Adrenal gland (tissue), 12 donors: ENCODE measurements around the gene ADGRL2. TPM values are rescaled to one million over a fixed set of nuclear protein-coding genes. Genes with fewer than 3 reads are reported as not detected.

Source experiments
- DNase-seq, 7 donors: peaks; one replicate each; pipeline ENCODE4 v3.0.0-alpha.2; 2019 to 2020
- H3K27ac ChIP-seq, 5 donors: fragments of 200-600 bp; sonication (generic) in 4 of 5; 1 replicate in 3 of 5; 2 replicates in 2 of 5; pipeline versions ENCODE4 v1.5.1 to v1.8.0; 2016 to 2020; ENCODE audit warnings: mild to moderate bottlenecking in 1 of 5
- H3K27me3 ChIP-seq: fragments of 200-600 bp; 2 replicates; pipeline ENCODE4 v1.8.0; 2021
- H3K36me3 ChIP-seq, 2 donors: fragments of 200-600 bp; replicated peaks in 1 of 2; 1 replicate in 1 of 2; 2 replicates in 1 of 2; pipeline versions ENCODE4 v1.5.1 to v1.8.0; 2018 to 2022
- H3K4me1 ChIP-seq, 2 donors: fragments of 200-600 bp; replicated peaks in 1 of 2; 1 replicate in 1 of 2; 2 replicates in 1 of 2; pipeline versions ENCODE4 v1.5.1 to v1.8.0; 2018 to 2021
- H3K4me3 ChIP-seq, 4 donors: fragments of 200-600 bp; sonication (generic) in 3 of 4; one replicate each; pipeline ENCODE4 v1.5.1; 2016 to 2018
- H3K9me3 ChIP-seq, 3 donors: fragments of 200-600 bp; sonication (generic) in 1 of 3; replicated peaks in 1 of 3; 1 replicate in 2 of 3; 2 replicates in 1 of 3; pipeline versions ENCODE4 v1.5.1 to v1.8.0; 2016 to 2021
- POLR2A ChIP-seq, 2 donors: fragments of 450-650 bp; IDR thresholded peaks; one replicate each; pipeline ENCODE4 v1.6.1; 2017; ENCODE audit warnings: antibody characterized with exemption in 2 of 2, mild to moderate bottlenecking in 2 of 2, moderate library complexity in 1 of 2
- WGBS, 4 donors: extraction: QIAGEN DNeasy Blood & Tissue Kit in 2 of 4; methylation state at CpG; one replicate each; pipeline versions ENCODE4 v1.1.5 to v1.1.7; 2013 to 2017; 5-methylcytosine and 5-hydroxymethylcytosine counted together
- intact Hi-C, 2 donors: fragments of 100-400 bp; cut with DNase I; formaldehyde crosslinking; loops; one replicate each; pipeline versions ENCODE4 v1.14.1 to v1.15.0; 2022 to 2023
- polyA plus RNA-seq, 3 donors: library from polyadenylated mRNA; stranded (reverse); fragments of 200-250 nt in 2 of 3; fragments of 350-450 nt in 1 of 3; fragmentation: Illumina TruSeq in 1 of 3; extraction: RNeasy Lipid Tissue Mini Kit (QIAGEN cat#74804) in 1 of 3; gene quantifications; one replicate each; pipeline ENCODE4 v1.2.3, GENCODE V29; 2013 to 2014
- total RNA-seq, 9 donors: library from RNA; depleted of rRNA in 4 of 9; stranded (reverse); fragments of >200 nt in 4 of 9; fragments of 120-200 nt in 1 of 9; fragmentation: NEBNext Ultra II Directional in 1 of 9; extraction: Animal tissue kit (Norgen Biotek cat#: 25700) in 1 of 9; gene quantifications; one replicate each; pipeline versions ENCODE4 v1.1.0 to v1.2.4, GENCODE V29; 2013 to 2023
- TF ChIP-seq, protein P1 (sequence below), 6 experiments: fragments of 450-650 bp in 4 of 6; fragments of 200-600 bp in 2 of 6; sonication (generic) in 1 of 6; IDR thresholded peaks; 1 replicate in 5 of 6; 2 replicates in 1 of 6; pipeline versions ENCODE4 v1.5.1 to v1.8.0; 2016 to 2021; ENCODE audit warnings: antibody characterized with exemption in 6 of 6, mild to moderate bottlenecking in 2 of 6, moderate library complexity in 1 of 6
- donor health status: healthy with polysubstance abuse.
- donor health status: Bipolar disorder and iron deficiency.
- donor health status: DM: yes; HTN: yes; CAD: no.
- donor health status: DM: no; HTN: no; CAD: no.
- donor health status: DM: no; HTN: no; CAD: no.
- donor health status: DM: yes; HTN: yes; CAD: no.

Gene ADGRL2
- total and polyA plus RNA-seq, 12 donors = 24.2 to 170 (median 58.9) TPM

DNA sequence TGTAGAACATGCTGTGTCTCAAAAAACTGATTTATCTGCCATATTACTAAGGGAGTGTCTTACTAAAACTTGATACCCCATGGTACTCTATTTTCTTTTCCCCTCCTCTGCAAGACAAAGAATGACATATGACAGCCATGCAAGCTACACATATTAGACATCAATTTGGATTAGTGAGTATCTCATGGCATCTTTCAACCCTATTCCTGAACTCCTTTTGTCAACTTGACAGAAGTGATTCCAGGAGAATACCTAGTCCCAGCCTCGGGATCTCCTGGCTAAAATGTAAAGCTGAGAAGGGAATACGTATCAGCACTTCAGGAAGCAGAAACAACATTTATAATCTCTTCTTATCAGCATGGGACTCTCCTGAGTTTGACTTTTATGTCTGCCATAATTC lies 43.7 kb downstream of the ADGRL2 start:
- Histone ChIP-seq H3K4me1 (peaks cover 0 to 5% of the 10 kb centered on the region in 2 donors), H3K4me3 (no peak overlapping the region), H3K36me3 (no peaks in the 10 kb centered on the region), H3K27me3 (no peaks in the 10 kb centered on the region), H3K9me3 (no peaks in the 10 kb centered on the region), H3K27ac (no peak overlapping the region)
- WGBS, 4 donors = 74 to 87% (median 84%) methylated on average over 2 of the region's 2 CpGs
- no peak for DNase-seq
- TF ChIP-seq, protein P1, sequence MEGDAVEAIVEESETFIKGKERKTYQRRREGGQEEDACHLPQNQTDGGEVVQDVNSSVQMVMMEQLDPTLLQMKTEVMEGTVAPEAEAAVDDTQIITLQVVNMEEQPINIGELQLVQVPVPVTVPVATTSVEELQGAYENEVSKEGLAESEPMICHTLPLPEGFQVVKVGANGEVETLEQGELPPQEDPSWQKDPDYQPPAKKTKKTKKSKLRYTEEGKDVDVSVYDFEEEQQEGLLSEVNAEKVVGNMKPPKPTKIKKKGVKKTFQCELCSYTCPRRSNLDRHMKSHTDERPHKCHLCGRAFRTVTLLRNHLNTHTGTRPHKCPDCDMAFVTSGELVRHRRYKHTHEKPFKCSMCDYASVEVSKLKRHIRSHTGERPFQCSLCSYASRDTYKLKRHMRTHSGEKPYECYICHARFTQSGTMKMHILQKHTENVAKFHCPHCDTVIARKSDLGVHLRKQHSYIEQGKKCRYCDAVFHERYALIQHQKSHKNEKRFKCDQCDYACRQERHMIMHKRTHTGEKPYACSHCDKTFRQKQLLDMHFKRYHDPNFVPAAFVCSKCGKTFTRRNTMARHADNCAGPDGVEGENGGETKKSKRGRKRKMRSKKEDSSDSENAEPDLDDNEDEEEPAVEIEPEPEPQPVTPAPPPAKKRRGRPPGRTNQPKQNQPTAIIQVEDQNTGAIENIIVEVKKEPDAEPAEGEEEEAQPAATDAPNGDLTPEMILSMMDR (IDR thresholded peaks at IDR 0.05) = no peak
- TF ChIP-seq POLR2A (IDR thresholded peaks at IDR 0.05) = no peak
- intact Hi-C loops = no loop called here

DNA sequence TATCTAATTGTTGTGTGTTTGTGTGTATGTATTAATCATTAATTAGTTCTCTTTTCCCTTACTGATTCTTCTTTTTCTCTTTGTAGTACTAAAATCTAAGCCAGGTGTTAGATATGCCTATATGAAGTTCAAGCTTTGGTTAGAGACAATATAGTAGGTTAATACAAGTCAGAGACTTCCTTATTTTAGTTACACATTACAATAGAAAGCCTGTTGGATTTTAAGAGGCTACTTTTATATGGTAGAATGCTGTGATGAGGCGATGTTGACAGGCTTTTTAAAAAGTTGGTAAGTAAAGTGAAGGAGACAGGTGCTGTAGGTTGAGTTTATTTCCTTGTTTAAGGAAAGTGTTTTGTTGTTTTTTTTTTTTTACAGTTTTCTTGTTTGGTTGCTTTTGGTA lies 45.9 kb downstream of the ADGRL2 start:
- TF ChIP-seq, protein P1 (IDR thresholded peaks at IDR 0.05) = no peak
- no peak for TF ChIP-seq POLR2A (IDR thresholded peaks at IDR 0.05)
- 91 to 100% (median 95%) methylated on average over 1 of the region's 1 CpG for WGBS, 4 donors
- no peak for DNase-seq
- Histone ChIP-seq H3K36me3 (no peaks in the 10 kb centered on the region), H3K27me3 (no peaks in the 10 kb centered on the region), H3K27ac (no peak overlapping the region), H3K4me1 (peaks cover 0 to 5% of the 10 kb centered on the region in 2 donors), H3K4me3 (no peak overlapping the region), H3K9me3 (no peaks in the 10 kb centered on the region)
- intact Hi-C loops = no loop called here

DNA sequence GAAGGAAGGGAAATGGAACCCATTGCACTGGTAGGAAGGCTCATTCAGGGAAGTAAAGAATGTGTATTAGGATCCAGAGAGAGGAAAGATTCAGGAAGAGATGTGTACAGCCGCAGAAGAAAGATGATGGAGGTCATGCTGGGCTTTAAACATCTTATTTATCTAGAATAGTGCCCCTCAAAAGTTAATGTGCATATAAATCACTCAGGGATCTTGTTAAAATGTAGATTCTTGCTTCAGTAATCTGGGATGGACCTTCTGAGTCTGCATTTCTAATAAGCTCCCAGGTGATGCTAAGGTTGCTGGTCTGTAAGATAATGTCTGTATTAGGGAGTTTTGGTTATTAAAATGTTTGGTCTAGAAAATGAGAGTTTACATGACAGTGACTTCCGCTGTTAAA lies 46.3 kb downstream of the ADGRL2 start:
- peaks cover 0 to 5% of the 10 kb centered on the region in 2 donors for H3K4me1 ChIP-seq
- no peaks in the 10 kb centered on the region for H3K9me3 ChIP-seq
- no peaks in the 10 kb centered on the region for H3K27me3 ChIP-seq
- H3K36me3 ChIP-seq = no peaks in the 10 kb centered on the region
- H3K27ac ChIP-seq = no peak overlapping the region
- WGBS, 4 donors = 89 to 95% (median 90%) methylated on average over 2 of the region's 2 CpGs
- intact Hi-C loops = no loop called here
- no peak for TF ChIP-seq POLR2A (IDR thresholded peaks at IDR 0.05)
- TF ChIP-seq, protein P1 (IDR thresholded peaks at IDR 0.05) = no peak
- H3K4me3 ChIP-seq = no peak overlapping the region
- no peak for DNase-seq

DNA sequence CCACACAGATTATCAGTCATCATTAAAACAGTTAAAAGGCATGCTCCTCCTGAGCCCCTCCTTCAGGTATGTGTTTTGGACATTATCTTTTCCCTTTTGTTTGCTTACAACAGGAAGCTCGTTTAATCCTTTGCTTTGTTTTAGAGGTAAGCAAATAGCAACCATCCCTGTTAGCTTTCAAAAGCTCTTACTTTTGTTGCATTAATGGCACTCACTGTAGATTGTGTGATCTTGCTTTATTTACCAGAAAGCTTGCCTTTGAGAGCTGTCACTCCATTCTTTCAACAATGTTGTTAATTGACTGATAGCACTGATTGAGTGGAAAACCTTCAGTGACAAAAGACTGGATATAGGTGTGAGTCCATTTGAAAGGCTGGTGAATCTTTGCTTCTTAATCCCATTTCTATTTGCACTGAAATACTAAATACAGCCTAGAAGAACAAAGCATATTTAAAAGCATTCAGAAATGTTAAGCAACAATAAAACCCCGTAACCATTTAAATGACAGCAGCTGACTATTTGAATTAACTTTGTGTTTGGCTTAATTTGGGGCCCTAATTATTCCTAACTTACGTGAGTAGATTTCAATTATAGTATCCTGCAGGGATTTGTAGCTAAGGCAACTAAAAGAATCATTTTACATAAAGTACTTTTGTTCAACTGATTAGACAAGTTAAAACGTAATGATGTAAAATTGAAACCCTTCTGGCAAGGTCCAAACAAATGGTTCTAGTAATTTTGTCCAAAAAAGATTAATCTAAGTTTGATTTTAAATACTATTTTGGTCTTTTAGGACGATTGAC lies 48.3 kb downstream of the ADGRL2 start:
- peaks cover 0 to 10% of the 10 kb centered on the region in 2 donors for H3K4me1 ChIP-seq
- WGBS, 4 donors = 71 to 79% (median 72%) methylated on average over 5 of the region's 5 CpGs
- H3K9me3 ChIP-seq = no peaks in the 10 kb centered on the region
- intact Hi-C loops = no loop called here
- no peak overlapping the region for H3K4me3 ChIP-seq
- no peak for DNase-seq
- H3K27me3 ChIP-seq = no peaks in the 10 kb centered on the region
- no peak overlapping the region for H3K27ac ChIP-seq
- H3K36me3 ChIP-seq = no peaks in the 10 kb centered on the region
- TF ChIP-seq, protein P1 (IDR thresholded peaks at IDR 0.05) = no peak
- TF ChIP-seq POLR2A (IDR thresholded peaks at IDR 0.05) = no peak
